ENCODE results near the gene EPM2AIP1.

The EPM2AIP1 gene

GRCh38 chr3:36991923-36992805 is 767 bp downstream of the EPM2AIP1 start:
- Histone ChIP-seq H3K27me3 (ENCODE audit: control insufficient read depth, insufficient read depth, low read length) (no peaks in the 10 kb centered on the region), H3K9me3 (ENCODE audit: control insufficient read depth, insufficient read depth, low read depth, low read length) (no peaks in the 10 kb centered on the region), H3K36me3 (ENCODE audit: control insufficient read depth, insufficient read depth, low read length) (peaks cover 34% of the 10 kb centered on the region), H3K4me1 (ENCODE audit: control insufficient read depth, insufficient read depth, low read length) (peaks cover 28% of the 10 kb centered on the region; the same call in 1 of the 2 replicates), H3K27ac (ENCODE audit: low read depth, low read length) (peak overlapping the region; percentile 74), H3K4me3 (ENCODE audit: low read depth, low read length) (peak overlapping the region; percentile 73), H3K9ac (ENCODE audit: low read length) (peak overlapping the region; percentile 92)

DNA sequence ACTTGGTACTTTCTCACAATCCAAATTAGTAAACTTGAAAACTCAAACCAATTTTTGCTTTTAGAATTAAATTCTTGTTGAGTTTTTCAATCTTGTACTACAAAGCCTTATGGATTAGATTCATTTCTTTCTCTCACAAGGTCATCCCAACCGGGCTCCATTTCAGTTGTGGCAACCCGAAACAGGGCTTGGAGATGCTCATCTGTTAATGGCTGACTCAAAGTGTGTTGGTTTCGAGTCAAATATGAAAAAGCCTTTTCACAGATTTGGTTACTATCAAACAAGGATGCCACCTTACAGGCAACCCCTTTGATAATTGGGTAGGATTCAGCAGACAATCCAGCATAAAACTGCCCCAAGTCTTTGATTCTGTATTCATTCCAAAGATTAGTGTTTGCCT is 1.8 kb downstream of the EPM2AIP1 start:
- no peaks in the 10 kb centered on the region for H3K27me3 ChIP-seq (ENCODE audit: control insufficient read depth, insufficient read depth, low read length)
- peaks cover 28% of the 10 kb centered on the region; the same call in 1 of the 2 replicates for H3K4me1 ChIP-seq (ENCODE audit: control insufficient read depth, insufficient read depth, low read length)
- H3K9ac ChIP-seq (ENCODE audit: low read length): peak overlapping the region; percentile 92
- no peaks in the 10 kb centered on the region for H3K9me3 ChIP-seq (ENCODE audit: control insufficient read depth, insufficient read depth, low read depth, low read length)
- peaks cover 33% of the 10 kb centered on the region for H3K36me3 ChIP-seq (ENCODE audit: control insufficient read depth, insufficient read depth, low read length)
- no peak overlapping the region for H3K27ac ChIP-seq (ENCODE audit: low read depth, low read length)
- H3K4me3 ChIP-seq (ENCODE audit: low read depth, low read length): peak overlapping the region; percentile 73

- Histone ChIP-seq H3K9me3 (ENCODE audit: control insufficient read depth, insufficient read depth, low read depth, low read length) (no peaks in the 10 kb centered on the region), H3K27me3 (ENCODE audit: control insufficient read depth, insufficient read depth, low read length) (no peaks in the 10 kb centered on the region), H3K36me3 (ENCODE audit: control insufficient read depth, insufficient read depth, low read length) (peaks cover 48% of the 10 kb centered on the region), H3K9ac (ENCODE audit: low read length) (no peak overlapping the region), H3K4me3 (ENCODE audit: low read depth, low read length) (peak overlapping the region; percentile 73), H3K4me1 (ENCODE audit: control insufficient read depth, insufficient read depth, low read length) (peaks cover 28% of the 10 kb centered on the region; the same call in 1 of the 2 replicates), H3K27ac (ENCODE audit: low read depth, low read length) (no peak overlapping the region)
Measured at GRCh38 chr3:36989568-36989967, 3.4 kb downstream of the EPM2AIP1 start.

GRCh38 chr3:36989005-36989404 is 3.9 kb downstream of the EPM2AIP1 start:
- Histone ChIP-seq H3K27ac (ENCODE audit: low read depth, low read length) (no peak overlapping the region), H3K27me3 (ENCODE audit: control insufficient read depth, insufficient read depth, low read length) (no peaks in the 10 kb centered on the region), H3K9ac (ENCODE audit: low read length) (no peak overlapping the region), H3K36me3 (ENCODE audit: control insufficient read depth, insufficient read depth, low read length) (peaks cover 53% of the 10 kb centered on the region), H3K4me1 (ENCODE audit: control insufficient read depth, insufficient read depth, low read length) (peaks cover 24% of the 10 kb centered on the region; the same call in 1 of the 2 replicates), H3K9me3 (ENCODE audit: control insufficient read depth, insufficient read depth, low read depth, low read length) (no peaks in the 10 kb centered on the region), H3K4me3 (ENCODE audit: low read depth, low read length) (peak overlapping the region; percentile 73; the same call in 1 of the 2 replicates)

DNA sequence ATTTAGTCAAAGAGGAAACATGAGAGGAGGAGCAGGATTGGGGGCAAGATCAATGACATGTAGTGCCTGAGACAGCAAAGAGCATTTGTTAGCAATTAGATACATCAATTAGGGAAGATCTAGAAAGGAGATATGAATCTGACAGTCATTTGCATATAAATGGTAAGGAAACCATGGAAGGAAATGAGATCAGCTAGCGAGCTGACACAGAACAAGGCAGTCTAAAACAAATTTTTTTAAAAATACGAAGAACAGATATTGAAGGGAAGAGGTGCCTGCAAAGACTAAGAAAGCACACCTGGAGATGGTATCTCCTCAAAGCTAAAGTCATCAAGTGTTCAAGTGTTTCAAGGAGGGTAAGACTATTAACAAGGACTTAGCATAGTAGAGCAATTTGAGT is 4.6 kb downstream of the EPM2AIP1 start:
- H3K9ac ChIP-seq (ENCODE audit: low read length): no peak overlapping the region
- H3K27me3 ChIP-seq (ENCODE audit: control insufficient read depth, insufficient read depth, low read length): no peaks in the 10 kb centered on the region
- H3K27ac ChIP-seq (ENCODE audit: low read depth, low read length): no peak overlapping the region
- H3K4me1 ChIP-seq (ENCODE audit: control insufficient read depth, insufficient read depth, low read length): peaks cover 23% of the 10 kb centered on the region; the same call in 1 of the 2 replicates
- H3K9me3 ChIP-seq (ENCODE audit: control insufficient read depth, insufficient read depth, low read depth, low read length): no peaks in the 10 kb centered on the region
- peak overlapping the region; percentile 24; the same call in 1 of the 2 replicates for H3K4me3 ChIP-seq (ENCODE audit: low read depth, low read length)
- H3K36me3 ChIP-seq (ENCODE audit: control insufficient read depth, insufficient read depth, low read length): peaks cover 60% of the 10 kb centered on the region

DNA sequence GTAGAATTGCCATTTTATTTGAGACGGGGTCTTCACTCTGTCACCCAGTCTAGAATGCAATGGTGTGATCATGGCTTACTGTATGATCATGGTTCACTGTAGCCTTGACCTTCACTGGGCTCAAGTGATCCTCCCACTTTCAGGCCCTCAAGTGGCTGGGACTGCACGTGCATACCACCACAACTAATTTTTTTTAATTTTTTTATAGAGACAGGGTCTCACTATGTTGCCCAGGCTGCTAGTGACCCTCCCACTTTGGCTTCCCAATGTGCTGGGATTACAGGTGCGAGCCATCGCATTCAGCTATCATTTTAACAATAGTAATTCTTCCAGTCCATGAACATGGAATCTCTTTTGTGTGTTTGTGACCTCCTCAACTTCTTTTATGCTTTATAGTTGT is 11.9 kb downstream of the EPM2AIP1 start:
- Histone ChIP-seq H3K4me3 (ENCODE audit: low read depth, low read length) (no peak overlapping the region), H3K9me3 (ENCODE audit: control insufficient read depth, insufficient read depth, low read depth, low read length) (peaks cover 32% of the 10 kb centered on the region), H3K27me3 (ENCODE audit: control insufficient read depth, insufficient read depth, low read length) (no peaks in the 10 kb centered on the region), H3K27ac (ENCODE audit: low read depth, low read length) (no peak overlapping the region), H3K9ac (ENCODE audit: low read length) (no peak overlapping the region), H3K4me1 (ENCODE audit: control insufficient read depth, insufficient read depth, low read length) (no peaks in the 10 kb centered on the region), H3K36me3 (ENCODE audit: control insufficient read depth, insufficient read depth, low read length) (peaks cover 50% of the 10 kb centered on the region)

DNA sequence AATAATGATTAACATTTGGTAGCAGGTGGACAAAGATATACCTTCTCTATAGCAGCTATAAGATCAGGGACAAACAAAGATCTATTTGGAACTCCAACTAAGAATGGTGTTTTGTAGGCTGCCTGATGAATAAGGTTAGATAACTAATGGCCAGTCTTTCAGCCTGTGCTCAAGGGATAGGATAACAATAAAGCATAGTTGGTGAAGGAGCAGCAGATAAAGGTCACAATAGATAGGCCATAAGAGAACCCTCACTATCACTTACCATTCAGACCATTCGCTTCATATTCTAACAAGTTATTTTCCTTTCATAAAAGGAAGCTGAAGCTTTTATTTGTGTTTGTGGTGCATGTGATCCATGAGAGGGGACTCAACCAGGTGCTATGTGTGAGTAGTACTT is 19.8 kb downstream of the EPM2AIP1 start:
- no peak overlapping the region for H3K4me3 ChIP-seq (ENCODE audit: low read depth, low read length)
- no peaks in the 10 kb centered on the region for H3K27me3 ChIP-seq (ENCODE audit: control insufficient read depth, insufficient read depth, low read length)
- H3K9ac ChIP-seq (ENCODE audit: low read length): no peak overlapping the region
- H3K9me3 ChIP-seq (ENCODE audit: control insufficient read depth, insufficient read depth, low read depth, low read length): no peaks in the 10 kb centered on the region
- peaks cover 6% of the 10 kb centered on the region for H3K4me1 ChIP-seq (ENCODE audit: control insufficient read depth, insufficient read depth, low read length)
- H3K36me3 ChIP-seq (ENCODE audit: control insufficient read depth, insufficient read depth, low read length): no peaks in the 10 kb centered on the region
- no peak overlapping the region for H3K27ac ChIP-seq (ENCODE audit: low read depth, low read length)

- Histone ChIP-seq H3K9me3 (ENCODE audit: control insufficient read depth, insufficient read depth, low read depth, low read length) (no peaks in the 10 kb centered on the region), H3K9ac (ENCODE audit: low read length) (no peak overlapping the region), H3K36me3 (ENCODE audit: control insufficient read depth, insufficient read depth, low read length) (no peaks in the 10 kb centered on the region), H3K27me3 (ENCODE audit: control insufficient read depth, insufficient read depth, low read length) (no peaks in the 10 kb centered on the region), H3K4me1 (ENCODE audit: control insufficient read depth, insufficient read depth, low read length) (peaks cover 6% of the 10 kb centered on the region), H3K4me3 (ENCODE audit: low read depth, low read length) (no peak overlapping the region), H3K27ac (ENCODE audit: low read depth, low read length) (no peak overlapping the region)
Measured at GRCh38 chr3:36972163-36972562, 20.8 kb downstream of the EPM2AIP1 start.

- H3K4me3 ChIP-seq (ENCODE audit: low read depth, low read length): no peak overlapping the region
- H3K36me3 ChIP-seq (ENCODE audit: control insufficient read depth, insufficient read depth, low read length): no peaks in the 10 kb centered on the region
- H3K27me3 ChIP-seq (ENCODE audit: control insufficient read depth, insufficient read depth, low read length): no peaks in the 10 kb centered on the region
- peaks cover 16% of the 10 kb centered on the region for H3K4me1 ChIP-seq (ENCODE audit: control insufficient read depth, insufficient read depth, low read length)
- no peak overlapping the region for H3K9ac ChIP-seq (ENCODE audit: low read length)
- H3K27ac ChIP-seq (ENCODE audit: low read depth, low read length): no peak overlapping the region
- no peaks in the 10 kb centered on the region for H3K9me3 ChIP-seq (ENCODE audit: control insufficient read depth, insufficient read depth, low read depth, low read length)
Measured at GRCh38 chr3:36969540-36970432, 23.1 kb downstream of the EPM2AIP1 start.

DNA sequence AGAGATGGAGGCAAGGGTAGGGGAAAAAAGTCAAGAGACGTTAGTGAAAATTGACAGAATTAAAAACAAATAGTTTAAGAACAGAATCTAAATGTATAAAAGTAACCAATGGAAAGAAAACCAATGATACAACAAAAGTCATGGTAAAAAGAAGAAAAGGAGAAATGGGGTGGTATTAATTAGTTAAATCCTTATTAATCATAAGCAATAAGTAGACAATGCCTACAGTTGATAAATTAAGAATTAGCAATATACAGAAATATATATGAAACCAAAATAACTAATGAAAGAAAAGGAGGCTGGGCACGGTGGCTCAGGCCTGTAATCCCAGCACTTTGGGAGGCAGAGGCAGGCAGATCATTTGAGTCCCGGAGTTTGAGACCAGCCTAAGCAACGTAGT is 23.8 kb downstream of the EPM2AIP1 start:
- Histone ChIP-seq H3K36me3 (ENCODE audit: control insufficient read depth, insufficient read depth, low read length) (no peaks in the 10 kb centered on the region), H3K4me1 (ENCODE audit: control insufficient read depth, insufficient read depth, low read length) (peaks cover 16% of the 10 kb centered on the region), H3K27me3 (ENCODE audit: control insufficient read depth, insufficient read depth, low read length) (no peaks in the 10 kb centered on the region), H3K27ac (ENCODE audit: low read depth, low read length) (no peak overlapping the region), H3K4me3 (ENCODE audit: low read depth, low read length) (no peak overlapping the region), H3K9me3 (ENCODE audit: control insufficient read depth, insufficient read depth, low read depth, low read length) (no peaks in the 10 kb centered on the region), H3K9ac (ENCODE audit: low read length) (no peak overlapping the region)

- Histone ChIP-seq H3K27ac (ENCODE audit: low read depth, low read length) (no peak overlapping the region), H3K27me3 (ENCODE audit: control insufficient read depth, insufficient read depth, low read length) (no peaks in the 10 kb centered on the region), H3K4me1 (ENCODE audit: control insufficient read depth, insufficient read depth, low read length) (peaks cover 16% of the 10 kb centered on the region), H3K9me3 (ENCODE audit: control insufficient read depth, insufficient read depth, low read depth, low read length) (no peaks in the 10 kb centered on the region), H3K36me3 (ENCODE audit: control insufficient read depth, insufficient read depth, low read length) (no peaks in the 10 kb centered on the region), H3K4me3 (ENCODE audit: low read depth, low read length) (no peak overlapping the region), H3K9ac (ENCODE audit: low read length) (no peak overlapping the region)
Measured at GRCh38 chr3:36965440-36965839, 27.5 kb downstream of the EPM2AIP1 start.
